HG03039 (cell line): ENCODE data around the gene GNAT2.

Experiments
- ATAC-seq: cut with Tn5 transposase; IDR thresholded peaks from one replicate; pipeline ENCODE4 v1.9.1; 2021; ENCODE audit warnings: mild to moderate bottlenecking, moderate library complexity; ENCODE audit not compliant: unreplicated experiment

The GNAT2 gene

DNA sequence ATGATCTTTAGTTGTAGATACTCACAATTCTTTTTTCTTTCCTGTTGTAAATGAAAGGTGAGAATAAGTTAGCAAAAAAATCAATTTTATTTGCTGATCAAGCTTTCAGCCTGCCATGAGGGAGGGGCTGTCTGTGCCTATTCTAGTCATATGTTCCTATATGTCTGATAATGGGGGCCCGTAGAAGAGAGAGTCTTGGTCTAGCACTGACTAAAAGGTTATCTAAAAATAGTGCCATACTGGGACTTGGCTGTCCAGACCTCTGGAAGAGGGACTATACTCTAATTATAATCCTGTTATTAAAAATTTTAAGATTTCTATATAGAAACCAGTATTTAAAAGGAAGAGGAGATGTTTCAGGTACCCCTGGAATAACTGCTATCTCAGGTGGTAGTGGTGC lies 52.4 kb downstream of the GNAT2 start:
- no peak for ATAC-seq

DNA sequence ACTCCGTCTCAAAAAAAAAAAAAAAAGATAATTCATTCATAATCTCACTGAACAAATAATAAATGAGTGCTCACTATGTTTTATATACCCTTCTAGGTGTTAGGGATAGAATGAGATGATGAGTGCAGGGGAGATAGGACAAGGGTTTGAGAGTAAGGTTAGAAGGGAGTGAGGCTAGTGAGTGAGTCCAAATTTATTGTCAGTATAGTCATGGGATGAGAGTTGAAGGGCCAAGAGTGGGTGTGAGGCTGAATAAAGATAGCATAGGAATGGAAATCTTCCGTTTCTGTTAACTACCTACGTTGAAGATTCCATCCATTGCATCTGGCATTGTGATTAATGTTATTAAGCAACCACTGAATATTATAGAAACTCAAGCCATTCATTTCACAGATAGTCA lies 54.2 kb downstream of the GNAT2 start:
- ATAC-seq = no peak

DNA sequence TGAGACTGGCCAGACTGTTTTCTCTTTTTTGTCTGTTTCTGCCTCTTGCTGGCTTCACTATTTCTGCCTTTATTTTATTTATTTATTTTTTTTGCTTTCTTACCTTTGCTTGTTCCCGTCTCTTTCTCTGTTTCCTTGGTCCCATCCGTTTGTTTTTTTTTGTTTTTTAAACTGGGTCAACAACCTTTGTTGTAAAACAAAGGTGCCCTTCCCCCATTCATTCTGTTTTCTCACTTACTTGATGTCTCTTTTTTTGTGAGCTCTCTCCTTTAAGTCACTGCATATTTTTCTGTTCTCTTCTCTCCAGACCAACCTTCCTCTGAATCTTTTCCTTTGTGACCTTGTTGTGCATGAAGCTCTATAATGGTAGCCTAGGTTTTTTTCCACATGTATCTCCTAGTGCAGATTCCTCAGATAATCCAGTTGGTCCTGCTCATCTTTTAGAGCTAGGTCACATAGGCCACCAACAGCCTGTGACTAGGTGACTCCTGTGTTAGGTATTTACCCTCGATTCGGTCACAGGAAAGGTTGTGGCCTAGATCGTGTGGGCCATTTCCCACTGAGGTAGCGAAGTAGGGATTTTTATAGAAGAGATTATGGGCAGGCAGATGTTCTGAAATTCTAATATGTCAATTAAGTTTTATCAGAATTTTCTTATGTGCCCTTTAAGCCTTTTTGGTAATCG lies 55.1 kb downstream of the GNAT2 start:
- no peak for ATAC-seq

DNA sequence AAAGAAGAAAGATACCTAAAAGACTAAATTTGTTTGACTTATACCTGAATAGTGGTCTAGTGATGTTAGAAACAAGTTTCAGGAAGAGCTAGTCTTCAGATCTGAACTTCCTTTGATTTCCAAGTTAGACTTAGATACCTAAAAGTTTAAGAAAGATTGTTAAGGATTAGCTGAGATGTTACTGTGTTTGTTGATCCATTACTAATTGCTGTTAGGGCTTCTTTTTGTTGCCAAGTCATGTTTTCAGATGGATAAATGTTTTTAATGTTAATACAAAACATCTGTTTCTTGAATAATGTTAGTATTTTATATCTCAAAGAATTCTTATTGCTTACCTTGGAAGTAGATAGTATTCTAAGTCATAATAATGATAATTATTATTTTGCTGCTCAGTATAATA lies 59.4 kb downstream of the GNAT2 start:
- ATAC-seq = no peak

DNA sequence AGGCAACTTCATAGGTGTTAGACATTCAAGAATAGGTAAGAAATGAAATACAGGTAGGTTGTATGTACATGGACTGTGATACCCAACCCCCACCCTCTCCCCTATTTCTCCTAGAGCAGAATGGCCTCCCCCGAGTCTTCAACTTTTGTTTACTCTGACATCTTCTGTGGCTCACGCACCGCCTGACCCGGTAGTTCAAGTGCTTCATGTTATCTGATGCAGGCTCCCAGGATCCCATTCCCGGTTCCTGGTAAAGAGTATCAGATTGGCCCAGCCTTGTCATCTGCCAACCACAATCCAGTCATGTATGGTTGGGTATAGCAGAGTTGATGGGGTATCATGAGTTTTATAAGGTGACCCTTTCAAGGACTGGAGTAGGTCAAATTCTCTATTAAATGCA lies 61.9 kb downstream of the GNAT2 start:
- no peak for ATAC-seq

DNA sequence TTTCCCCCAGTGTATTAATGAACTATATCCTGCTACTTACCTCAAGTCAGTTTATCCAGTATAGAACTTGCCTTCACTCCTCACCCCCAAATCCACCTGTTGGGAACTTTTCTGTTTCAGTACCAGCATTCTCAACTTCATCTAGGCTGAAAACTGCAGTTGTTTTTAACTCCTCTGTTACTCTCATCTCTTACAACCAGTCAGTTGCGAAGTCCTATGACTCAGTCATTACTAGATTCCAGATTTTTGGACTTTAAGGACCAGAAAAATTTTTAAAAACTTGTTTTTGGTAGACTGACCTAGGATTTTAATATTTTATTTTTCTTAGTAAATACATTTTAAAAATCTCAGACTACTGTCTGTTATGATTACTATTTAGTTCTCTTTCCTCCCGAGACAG lies 62.9 kb downstream of the GNAT2 start:
- no peak for ATAC-seq
